Gastrocnemius medialis (tissue), 4 donors: ENCODE data around the gene ZYG11B.

Source experiments
- CTCF ChIP-seq, 5 experiments: fragments of 450-650 bp in 3 of 5; fragments of 200-600 bp in 2 of 5; sonication (generic) in 2 of 5; IDR thresholded peaks in 4 of 5; conservative IDR thresholded peaks in 1 of 5; 1 replicate in 4 of 5; 2 replicates in 1 of 5; pipeline ENCODE4 v1.5.1; 2016 to 2019; ENCODE audit warnings: antibody characterized with exemption in 5 of 5, mild to moderate bottlenecking in 3 of 5, moderate library complexity in 3 of 5
- POLR2A ChIP-seq, 2 donors: fragments of 450-650 bp; IDR thresholded peaks; one replicate each; pipeline ENCODE4 v1.6.1; 2017; ENCODE audit warnings: antibody characterized with exemption in 2 of 2, mild to moderate bottlenecking in 2 of 2, moderate library complexity in 2 of 2

- TF ChIP-seq POLR2A (IDR thresholded peaks at IDR 0.05): no peak
- no peak for TF ChIP-seq CTCF (IDR thresholded peaks at IDR 0.05 in 4 of 5, conservative IDR thresholded peaks at IDR 0.05 in 1 of 5)
Measured at GRCh38 chr1:52792036-52792435, 65.8 kb downstream of the ZYG11B start.
